ENCODE data around the gene USP6NL. TPM values are rescaled to one million over a fixed set of nuclear protein-coding genes. Genes with fewer than 3 reads are reported as not detected.

The USP6NL gene
- total RNA-seq, 4 donors from 2014 or later, result 10.4 to 14.9 (median 13.2) TPM

GRCh38 chr10:11516431-11516746 is 95.1 kb downstream of the USP6NL start:
- H3K27me3 ChIP-seq, result no peaks in the 10 kb centered on the region
- 83% methylated on average over 2 of the region's 2 CpGs for WGBS

DNA sequence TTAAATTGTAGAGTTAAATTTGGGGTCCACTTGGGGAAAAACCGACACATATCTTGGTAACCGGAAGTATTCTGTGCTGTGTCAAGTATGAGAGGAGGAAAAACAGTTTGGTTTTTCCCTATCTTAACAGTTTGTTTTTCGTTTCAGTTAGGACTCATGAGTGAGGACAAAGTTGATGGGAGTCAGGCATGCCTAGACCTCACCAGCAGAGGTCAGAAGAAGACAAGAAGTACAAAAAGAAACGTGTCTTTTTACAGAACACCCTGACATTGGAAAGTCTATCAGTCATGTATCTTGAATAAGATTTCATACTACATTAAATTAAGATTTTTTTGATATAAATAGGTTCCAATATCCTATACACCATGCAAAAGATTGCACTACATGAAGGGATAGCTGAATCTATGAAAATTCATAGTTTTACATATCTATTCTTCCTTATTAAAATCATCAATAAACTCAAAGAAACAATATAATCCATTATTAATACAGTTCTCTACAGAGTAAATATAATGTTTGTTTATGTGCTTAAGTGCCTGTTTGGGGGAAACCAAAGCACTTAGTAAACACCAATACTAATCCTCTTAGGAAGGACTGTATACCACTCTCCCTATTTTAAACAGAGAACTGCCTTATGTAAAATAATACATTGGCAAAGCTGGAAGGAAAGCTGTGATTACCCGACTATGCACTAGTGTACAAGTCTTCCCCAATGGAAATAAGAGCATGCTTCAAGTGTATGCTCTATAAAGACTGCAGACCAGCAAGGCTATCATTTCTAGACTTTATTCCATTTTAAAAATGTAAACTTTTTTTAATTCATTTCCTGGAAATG is 95.6 kb downstream of the USP6NL start:
- no peaks in the 10 kb centered on the region for H3K27me3 ChIP-seq
- H3K27ac ChIP-seq (replicated peaks in 1 of 4), result no peak overlapping the region
- intact Hi-C loops (cut with DNase I), result loop anchor here (1.0 to 5.0 kb wide), 2 partner anchors 211 to 242 kb away; no protein-coding TSS in a partner anchor
- peaks cover 0 to 8% (median 0%) of the 10 kb centered on the region in 4 donors for H3K4me1 ChIP-seq
- TF ChIP-seq POLR2A (IDR thresholded peaks at IDR 0.05; ENCODE audit: low read depth) (no peak), EP300 (IDR thresholded peaks at IDR 0.05) (no peak), POLR2AphosphoS5 (IDR thresholded peaks at IDR 0.05) (no peak)
- TF ChIP-seq, protein P1, sequence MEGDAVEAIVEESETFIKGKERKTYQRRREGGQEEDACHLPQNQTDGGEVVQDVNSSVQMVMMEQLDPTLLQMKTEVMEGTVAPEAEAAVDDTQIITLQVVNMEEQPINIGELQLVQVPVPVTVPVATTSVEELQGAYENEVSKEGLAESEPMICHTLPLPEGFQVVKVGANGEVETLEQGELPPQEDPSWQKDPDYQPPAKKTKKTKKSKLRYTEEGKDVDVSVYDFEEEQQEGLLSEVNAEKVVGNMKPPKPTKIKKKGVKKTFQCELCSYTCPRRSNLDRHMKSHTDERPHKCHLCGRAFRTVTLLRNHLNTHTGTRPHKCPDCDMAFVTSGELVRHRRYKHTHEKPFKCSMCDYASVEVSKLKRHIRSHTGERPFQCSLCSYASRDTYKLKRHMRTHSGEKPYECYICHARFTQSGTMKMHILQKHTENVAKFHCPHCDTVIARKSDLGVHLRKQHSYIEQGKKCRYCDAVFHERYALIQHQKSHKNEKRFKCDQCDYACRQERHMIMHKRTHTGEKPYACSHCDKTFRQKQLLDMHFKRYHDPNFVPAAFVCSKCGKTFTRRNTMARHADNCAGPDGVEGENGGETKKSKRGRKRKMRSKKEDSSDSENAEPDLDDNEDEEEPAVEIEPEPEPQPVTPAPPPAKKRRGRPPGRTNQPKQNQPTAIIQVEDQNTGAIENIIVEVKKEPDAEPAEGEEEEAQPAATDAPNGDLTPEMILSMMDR (IDR thresholded peaks at IDR 0.05), result peak; percentile 79 to 85 (median 81)
- no peaks in the 10 kb centered on the region for H3K36me3 ChIP-seq
- H3K4me3 ChIP-seq, result no peak overlapping the region
- H3K9me3 ChIP-seq, result no peaks in the 10 kb centered on the region
- no peak for DNase-seq (ENCODE audit: extremely low spot score)
- 27% methylated on average over 5 of the region's 5 CpGs for WGBS

More at GRCh38 chr10:11516431-11516746, 95.1 kb downstream of the USP6NL start:
- Histone ChIP-seq H3K4me1 (peaks cover 0 to 9% (median 1%) of the 10 kb centered on the region in 4 donors), H3K36me3 (no peaks in the 10 kb centered on the region), H3K27ac (replicated peaks in 1 of 4) (no peak overlapping the region), H3K4me3 (no peak overlapping the region), H3K9me3 (no peaks in the 10 kb centered on the region)
- intact Hi-C loops (cut with DNase I), result loop anchor here (5.0 kb wide), 1 partner anchor 211 kb away; no protein-coding TSS in a partner anchor
- DNase-seq (ENCODE audit: extremely low spot score), result no peak
- TF ChIP-seq POLR2AphosphoS5 (IDR thresholded peaks at IDR 0.05) (no peak), EP300 (IDR thresholded peaks at IDR 0.05) (no peak), POLR2A (IDR thresholded peaks at IDR 0.05; ENCODE audit: low read depth) (no peak)
- TF ChIP-seq, protein P1 (IDR thresholded peaks at IDR 0.05), result no peak

- intact Hi-C loops (cut with DNase I), result no loop called here
Measured at GRCh38 chr10:11513727-11514126, 97.7 kb downstream of the USP6NL start.

DNA sequence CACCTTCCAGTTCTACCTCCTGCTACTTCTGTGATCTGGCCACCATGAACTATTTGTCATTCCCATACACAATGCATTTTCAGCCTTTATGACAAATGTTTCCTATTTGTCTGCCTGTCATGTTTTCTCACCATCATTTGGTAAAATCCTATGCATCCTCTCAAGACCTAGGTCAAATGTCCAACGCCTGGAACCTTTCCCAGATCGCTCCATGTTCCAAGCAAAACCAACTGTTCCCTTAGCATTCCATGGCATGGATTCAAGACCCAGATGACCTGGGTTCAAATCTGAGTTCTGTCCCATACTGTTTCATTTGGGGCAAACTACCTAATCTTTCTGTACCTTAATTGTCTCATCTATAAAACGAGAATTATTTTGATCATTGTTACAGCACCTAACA is 98.9 kb downstream of the USP6NL start:
- 83% methylated on average over 3 of the region's 3 CpGs for WGBS
- Histone ChIP-seq H3K27ac (replicated peaks in 1 of 4) (no peak overlapping the region), H3K27me3 (no peaks in the 10 kb centered on the region), H3K9me3 (no peaks in the 10 kb centered on the region), H3K4me3 (no peak overlapping the region), H3K36me3 (peaks cover 0 to 10% (median 0%) of the 10 kb centered on the region in 4 donors), H3K4me1 (peaks cover 0 to 8% (median 0%) of the 10 kb centered on the region in 4 donors)
- TF ChIP-seq POLR2AphosphoS5 (IDR thresholded peaks at IDR 0.05), result no peak
- no peak for TF ChIP-seq EP300 (IDR thresholded peaks at IDR 0.05)
- TF ChIP-seq, protein P1 (IDR thresholded peaks at IDR 0.05), result no peak
- TF ChIP-seq POLR2A (IDR thresholded peaks at IDR 0.05; ENCODE audit: low read depth), result no peak
- intact Hi-C loops (cut with DNase I), result no loop called here
- no peak for DNase-seq (ENCODE audit: extremely low spot score)

More at GRCh38 chr10:11513727-11514126, 97.7 kb downstream of the USP6NL start:
- H3K9me3 ChIP-seq, result no peaks in the 10 kb centered on the region
- no peaks in the 10 kb centered on the region for H3K27me3 ChIP-seq
- TF ChIP-seq POLR2AphosphoS5 (IDR thresholded peaks at IDR 0.05), result no peak
- no peak for TF ChIP-seq POLR2A (IDR thresholded peaks at IDR 0.05; ENCODE audit: low read depth)
- TF ChIP-seq, protein P1 (IDR thresholded peaks at IDR 0.05), result no peak
- TF ChIP-seq EP300 (IDR thresholded peaks at IDR 0.05), result no peak
- H3K4me3 ChIP-seq, result no peak overlapping the region
- 92% methylated on average over 4 of the region's 4 CpGs for WGBS
- no peaks in the 10 kb centered on the region for H3K36me3 ChIP-seq
- no peak overlapping the region for H3K27ac ChIP-seq (replicated peaks in 1 of 4)
- no peak for DNase-seq (ENCODE audit: extremely low spot score)
- peaks cover 0 to 8% (median 0%) of the 10 kb centered on the region in 4 donors for H3K4me1 ChIP-seq

All from esophagus muscularis mucosa (tissue), 4 donors.